Caco-2 (cell line): ENCODE data around the gene MCUB. TPM values are rescaled to one million over a fixed set of nuclear protein-coding genes. Genes with fewer than 3 reads are reported as not detected.
A peak's percentile ranks its signal among the peaks of the same experiment; 100 is the strongest.

Experiments
- BruUV-seq: library from RNA; stranded (reverse); fragments of 400-500 nt; replicated peaks from 2 replicates; lab custom pipeline; 2021; lab: Mats Ljungman, UMichigan
- CTCF ChIA-PET: fragments of 300-600 bp; sonication (Branson Sonifier 250); formaldehyde crosslinking; loops from one replicate; lab custom pipeline; 2022; ENCODE audit warnings: antibody characterized with exemption; lab: Charles Lee
- POLR2A ChIA-PET: fragments of 300-600 bp; sonication (Branson Sonifier 250); formaldehyde crosslinking; loops from one replicate; lab custom pipeline; 2022; ENCODE audit warnings: antibody characterized with exemption; lab: Charles Lee
- DNase-seq, 2 experiments: peaks; one replicate each; pipeline versions ENCODE4 v3.0.0 to v3.0.0-alpha.2; 2020 to 2022
- H3K27me3 ChIP-seq: replicated peaks from 2 replicates; pipeline ENCODE4 v1.6.0; 2011; ENCODE audit warnings: low read length; ENCODE audit not compliant: control insufficient read depth, insufficient read depth
- H3K36me3 ChIP-seq: 2 replicates; pipeline ENCODE4 v1.5.1; 2011; ENCODE audit warnings: low read length; ENCODE audit not compliant: control insufficient read depth, insufficient read depth
- H3K4me1 ChIP-seq: fragments of 250-450 bp; sonication (Bioruptor Pico); 2 replicates; pipeline ENCODE4 v1.5.1; 2020; ENCODE audit warnings: mild to moderate bottlenecking
- H3K4me3 ChIP-seq: 2 replicates; pipeline ENCODE4 v1.5.1; 2011; ENCODE audit warnings: low read depth, mild to moderate bottlenecking, control low read depth, low read length
- H3K9me3 ChIP-seq: fragments of 250-450 bp; sonication (Bioruptor Pico); 2 replicates; pipeline ENCODE4 v1.5.1; 2020; ENCODE audit warnings: mild to moderate bottlenecking, moderate library complexity
- H3K27ac Mint-ChIP-seq: one replicate; pipeline ENCODE4 v1.8.0; 2022; ENCODE audit warnings: mixed read lengths; ENCODE audit not compliant: unreplicated experiment
- H3K27me3 Mint-ChIP-seq: one replicate; pipeline ENCODE4 v1.8.0; 2022; ENCODE audit warnings: mixed read lengths; ENCODE audit not compliant: insufficient read depth, unreplicated experiment
- H3K36me3 Mint-ChIP-seq: one replicate; pipeline ENCODE4 v1.8.0; 2022; ENCODE audit warnings: mild to moderate bottlenecking, mixed read lengths; ENCODE audit not compliant: insufficient read depth, unreplicated experiment
- H3K4me1 Mint-ChIP-seq: one replicate; pipeline ENCODE4 v1.8.0; 2022; ENCODE audit warnings: low read depth, mixed read lengths; ENCODE audit not compliant: unreplicated experiment
- H3K4me3 Mint-ChIP-seq: one replicate; pipeline ENCODE4 v1.8.0; 2022; ENCODE audit warnings: mild to moderate bottlenecking, moderate library complexity, mixed read lengths; ENCODE audit not compliant: unreplicated experiment
- H3K9me3 Mint-ChIP-seq: one replicate; pipeline ENCODE4 v1.8.0; 2022; ENCODE audit warnings: mixed read lengths; ENCODE audit not compliant: unreplicated experiment
- CTCF ChIP-seq, 2 experiments: fragments of 200-600 bp in 1 of 2; IDR thresholded peaks; 1 replicate in 1 of 2; 2 replicates in 1 of 2; pipeline versions ENCODE4 v1.5.1 to v1.8.0; 2011 to 2022; ENCODE audit warnings: antibody characterized with exemption in 1 of 2, control low read depth in 1 of 2, inconsistent platforms in 1 of 2, low read depth in 1 of 2, low read length in 1 of 2, mild to moderate bottlenecking in 1 of 2, moderate library complexity in 1 of 2; ENCODE audit not compliant: insufficient read depth in 1 of 2, severe bottlenecking in 1 of 2, unreplicated experiment in 1 of 2
- intact Hi-C: fragments of 100-400 bp; cut with micrococcal nuclease; formaldehyde crosslinking; loops from one replicate; pipeline ENCODE4 v1.10.0; 2022; ENCODE audit not compliant: unreplicated experiment
- total RNA-seq: library from RNA; stranded (reverse); gene quantifications from 2 replicates; pipeline ENCODE4 v1.2.3, GENCODE V29; 2022

MCUB gene
- total RNA-seq, 1 experiment from 2014 or later = 3.6 TPM

DNA sequence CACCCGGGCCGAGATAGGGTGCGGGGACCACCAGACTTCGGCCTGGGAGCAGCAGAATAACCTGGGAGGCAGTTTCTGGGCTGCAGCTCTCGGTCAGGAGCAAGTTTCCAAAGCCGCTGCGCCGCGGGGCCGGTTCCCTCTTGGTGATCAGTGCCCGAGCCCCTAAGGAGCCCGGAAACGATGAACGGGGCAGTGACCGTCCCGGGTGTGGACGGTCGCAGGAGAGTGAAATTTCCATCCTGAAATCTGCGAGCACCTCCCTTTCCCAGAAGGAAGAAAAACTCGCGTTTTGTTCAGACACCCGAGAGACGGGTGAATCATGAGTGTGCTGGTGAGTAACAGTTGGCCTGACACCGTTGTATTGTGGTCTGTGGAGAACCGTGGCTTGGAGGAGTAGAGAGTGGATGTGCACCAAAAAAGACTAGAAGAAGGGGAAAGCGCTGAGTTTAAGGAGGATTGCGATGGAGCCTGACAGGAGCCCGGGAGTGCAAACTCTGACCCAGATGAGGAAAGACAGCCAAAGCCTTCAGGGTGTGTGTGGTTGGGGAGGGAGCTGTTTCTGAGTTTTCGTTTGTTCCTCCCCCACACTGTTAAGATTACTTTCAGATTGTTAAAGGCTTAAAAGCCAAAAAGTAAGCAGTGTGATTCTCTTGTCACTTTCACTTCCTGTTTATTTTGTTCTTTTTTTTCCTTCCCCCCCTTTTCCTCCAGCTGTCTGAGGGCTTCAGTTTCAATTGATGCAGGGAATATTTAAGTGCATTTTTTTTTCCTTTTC lies 828 bp downstream of the MCUB start:
- BruUV-seq = no TSS peak
- Histone ChIP-seq H3K36me3 (no peaks in the 10 kb centered on the region), H3K4me3 (peak overlapping the region; percentile 40), H3K4me1 (0 out of 2 replicates have a peak, but pooled peaks cover 4% of the 10 kb centered on the region), H3K27me3 (no peaks in the 10 kb centered on the region), H3K9me3 (no peaks in the 10 kb centered on the region)
- Mint-ChIP-seq H3K4me3 (peak overlapping the region; percentile 68), H3K27me3 (no peaks in the 10 kb centered on the region), H3K4me1 (peaks cover 9% of the 10 kb centered on the region), H3K9me3 (no peaks in the 10 kb centered on the region), H3K36me3 (peaks cover 7% of the 10 kb centered on the region), H3K27ac (no peak overlapping the region)
- intact Hi-C loops = loop anchor here (10.0 kb wide), 1 partner anchor 244 kb away; the partner anchor contains the start of gene CFI
- ChIA-PET POLR2A (interaction anchor here (0.7 kb wide), 1 partner anchor 234 kb away, joined by 7 read pairs; no protein-coding TSS in a partner anchor), CTCF (no interaction called here)
- no peak for TF ChIP-seq CTCF (IDR thresholded peaks at IDR 0.05; ENCODE audit: insufficient read depth in 1 of 2, low read depth in 1 of 2, low read length in 1 of 2, severe bottlenecking in 1 of 2, unreplicated experiment in 1 of 2)
- DNase-seq = no peak

DNA sequence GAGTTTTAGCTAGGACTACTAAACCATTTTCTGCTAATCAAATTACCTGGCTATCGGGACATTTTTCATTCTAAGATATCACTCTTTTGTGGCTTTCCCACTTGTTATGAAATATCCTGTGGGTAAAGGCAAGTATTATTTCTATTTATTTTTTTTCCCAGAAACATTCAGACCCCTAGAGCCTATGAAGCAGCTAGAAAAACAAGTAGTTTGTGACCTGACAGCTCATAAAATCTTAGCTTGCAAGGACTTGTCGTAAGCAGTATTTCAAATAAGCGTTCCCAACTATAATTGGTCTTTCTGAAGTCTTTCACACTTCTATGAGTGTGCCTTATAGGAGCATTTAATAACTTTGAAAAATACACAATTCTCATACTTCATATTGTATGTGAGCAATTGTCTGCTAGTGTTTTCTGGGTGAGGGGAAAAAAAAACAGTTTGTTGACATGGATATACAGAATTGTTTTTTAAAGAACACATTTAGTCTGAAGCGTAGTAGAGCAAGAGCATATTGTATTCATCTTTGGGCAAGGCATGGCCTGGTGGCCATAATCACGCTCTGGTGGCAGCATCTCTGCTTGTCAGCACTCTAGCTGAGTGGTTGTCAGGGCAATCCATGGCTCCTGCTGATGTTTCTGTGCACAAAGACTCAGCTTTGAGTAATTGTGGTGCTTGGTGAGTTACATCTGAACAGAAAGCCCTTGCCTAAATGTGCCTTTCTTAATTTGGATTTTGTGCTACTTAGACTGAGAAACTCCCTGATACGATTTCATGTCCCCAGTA lies 2.6 kb downstream of the MCUB start:
- Mint-ChIP-seq H3K4me3 (no peak overlapping the region), H3K27ac (no peak overlapping the region), H3K4me1 (peaks cover 9% of the 10 kb centered on the region), H3K9me3 (no peaks in the 10 kb centered on the region), H3K27me3 (no peaks in the 10 kb centered on the region), H3K36me3 (peaks cover 5% of the 10 kb centered on the region)
- ChIA-PET POLR2A (no interaction called here), CTCF (no interaction called here)
- Histone ChIP-seq H3K9me3 (no peaks in the 10 kb centered on the region), H3K27me3 (no peaks in the 10 kb centered on the region), H3K4me3 (no peak overlapping the region), H3K4me1 (0 out of 2 replicates have a peak, but pooled peaks cover 4% of the 10 kb centered on the region), H3K36me3 (no peaks in the 10 kb centered on the region)
- intact Hi-C loops = loop anchor here (10.0 kb wide), 1 partner anchor 242 kb away; the partner anchor contains the start of gene CFI
- BruUV-seq = no TSS peak
- no peak for DNase-seq
- TF ChIP-seq CTCF (IDR thresholded peaks at IDR 0.05; ENCODE audit: insufficient read depth in 1 of 2, low read depth in 1 of 2, low read length in 1 of 2, severe bottlenecking in 1 of 2, unreplicated experiment in 1 of 2) = no peak

- H3K4me3 ChIP-seq = no peak overlapping the region
- H3K36me3 ChIP-seq = no peaks in the 10 kb centered on the region
- intact Hi-C loops = no loop called here
- no peak overlapping the region for H3K27ac Mint-ChIP-seq
- no peaks in the 10 kb centered on the region for H3K36me3 Mint-ChIP-seq
- H3K9me3 Mint-ChIP-seq = no peaks in the 10 kb centered on the region
- no peak for DNase-seq
- ChIA-PET CTCF (no interaction called here), POLR2A (no interaction called here)
- H3K9me3 ChIP-seq = no peaks in the 10 kb centered on the region
- H3K4me1 Mint-ChIP-seq = no peaks in the 10 kb centered on the region
- peaks cover 3% of the 10 kb centered on the region for H3K27me3 Mint-ChIP-seq
- H3K4me3 Mint-ChIP-seq = no peak overlapping the region
- no peaks in the 10 kb centered on the region for H3K4me1 ChIP-seq
- H3K27me3 ChIP-seq = no peaks in the 10 kb centered on the region
- no peak for TF ChIP-seq CTCF (IDR thresholded peaks at IDR 0.05; ENCODE audit: insufficient read depth in 1 of 2, low read depth in 1 of 2, low read length in 1 of 2, severe bottlenecking in 1 of 2, unreplicated experiment in 1 of 2)
- BruUV-seq = no TSS peak
Observed at GRCh38 chr4:109571494-109571893, 11.4 kb downstream of the MCUB start.
